CD14-positive monocyte (primary cell): ENCODE results near the gene ST7L. TPM values are rescaled to one million over a fixed set of nuclear protein-coding genes. Genes with fewer than 3 reads are reported as not detected.

Experiments used
- DNase-seq, 3 donors: peaks; one replicate each; pipeline ENCODE4 v3.0.0-alpha.2; 2011 to 2022
- H2AFZ ChIP-seq: 2 replicates; pipeline ENCODE4 v1.6.0; 2012; ENCODE audit warnings: mild to moderate bottlenecking, low read depth, low read length, inconsistent platforms; ENCODE audit not compliant: insufficient read depth, poor library complexity, severe bottlenecking
- H3K27ac ChIP-seq, 2 donors: 1 replicate in 1 of 2; 2 replicates in 1 of 2; pipeline ENCODE4 v1.5.1; 2012 to 2013; ENCODE audit warnings: low read length in 2 of 2, control low read depth in 1 of 2, inconsistent platforms in 1 of 2, low read depth in 1 of 2, mild to moderate bottlenecking in 1 of 2
- H3K27me3 ChIP-seq, 2 donors: one replicate each; pipeline versions ENCODE4 v1.6.0 to v1.6.1; 2011 to 2013; ENCODE audit warnings: low read length in 2 of 2; ENCODE audit not compliant: control insufficient read depth in 2 of 2, insufficient read depth in 2 of 2
- H3K36me3 ChIP-seq, 2 donors: replicated peaks in 1 of 2; 1 replicate in 1 of 2; 2 replicates in 1 of 2; pipeline versions ENCODE4 v1.5.1 to v1.6.1; 2012 to 2013; ENCODE audit warnings: low read length in 2 of 2, control low read depth in 1 of 2, inconsistent platforms in 1 of 2, mild to moderate bottlenecking in 1 of 2; ENCODE audit not compliant: insufficient read depth in 2 of 2, control insufficient read depth in 1 of 2
- H3K4me1 ChIP-seq, 2 donors: 1 replicate in 1 of 2; 2 replicates in 1 of 2; pipeline versions ENCODE4 v1.5.1 to v1.6.1; 2012 to 2013; ENCODE audit warnings: low read length in 2 of 2, control low read depth in 1 of 2, inconsistent platforms in 1 of 2, mild to moderate bottlenecking in 1 of 2, moderate library complexity in 1 of 2; ENCODE audit not compliant: insufficient read depth in 2 of 2, control insufficient read depth in 1 of 2
- H3K4me2 ChIP-seq: replicated peaks from 2 replicates; pipeline ENCODE3; 2012; ENCODE audit warnings: low read length, moderate library complexity, mild to moderate bottlenecking; ENCODE audit not compliant: poor library complexity, severe bottlenecking; ENCODE audit errors: extremely low read depth
- H3K4me3 ChIP-seq, 3 experiments: fragments of 200-600 bp in 1 of 3; sonication (generic) in 1 of 3; replicated peaks in 1 of 3; 1 replicate in 2 of 3; 2 replicates in 1 of 3; pipeline ENCODE4 v1.5.1; 2011 to 2013; ENCODE audit warnings: low read length in 3 of 3, mild to moderate bottlenecking in 3 of 3, control low read depth in 2 of 3, low read depth in 2 of 3, inconsistent platforms in 1 of 3, moderate library complexity in 1 of 3
- H3K79me2 ChIP-seq: 2 replicates; pipeline ENCODE4 v1.6.0; 2012; ENCODE audit warnings: mild to moderate bottlenecking, control low read depth, inconsistent platforms, low read length, moderate library complexity; ENCODE audit not compliant: insufficient read depth
- H3K9ac ChIP-seq: 2 replicates; pipeline ENCODE4 v1.6.0; 2017; ENCODE audit warnings: low read length, mild to moderate bottlenecking; ENCODE audit not compliant: insufficient read depth, poor library complexity, severe bottlenecking
- H3K9me3 ChIP-seq, 2 donors: replicated peaks in 1 of 2; 1 replicate in 1 of 2; 2 replicates in 1 of 2; pipeline versions ENCODE4 v1.5.1 to v1.6.1; 2012 to 2013; ENCODE audit warnings: low read length in 2 of 2, control low read depth in 1 of 2; ENCODE audit not compliant: control insufficient read depth in 1 of 2, insufficient read depth in 1 of 2
- H4K20me1 ChIP-seq: 2 replicates; pipeline ENCODE4 v1.6.0; 2012; ENCODE audit warnings: mild to moderate bottlenecking, low read length, control low read depth, moderate library complexity; ENCODE audit not compliant: insufficient read depth
- H3K27ac Mint-ChIP-seq, 7 donors: one replicate each; pipeline ENCODE4 v1.8.0; 2020; ENCODE audit warnings: mild to moderate bottlenecking in 7 of 7, mixed read lengths in 7 of 7, moderate library complexity in 6 of 7, inconsistent platforms in 2 of 7
- H3K27me3 Mint-ChIP-seq, 3 donors: one replicate each; pipeline ENCODE4 v1.8.0; 2021 to 2022; ENCODE audit warnings: low read depth in 3 of 3, mild to moderate bottlenecking in 3 of 3, mixed read lengths in 3 of 3, moderate library complexity in 3 of 3, inconsistent platforms in 1 of 3
- H3K36me3 Mint-ChIP-seq, 2 donors: one replicate each; pipeline ENCODE4 v1.8.0; 2020; ENCODE audit warnings: mixed read lengths in 2 of 2, inconsistent platforms in 1 of 2, mild to moderate bottlenecking in 1 of 2
- H3K4me1 Mint-ChIP-seq: one replicate; pipeline ENCODE4 v1.8.0; 2020; ENCODE audit warnings: mild to moderate bottlenecking, mixed read lengths
- H3K4me3 Mint-ChIP-seq, 2 donors: one replicate each; pipeline ENCODE4 v1.8.0; 2020; ENCODE audit warnings: mild to moderate bottlenecking in 2 of 2, mixed read lengths in 2 of 2, moderate library complexity in 1 of 2
- H3K9me3 Mint-ChIP-seq, 7 donors: one replicate each; pipeline ENCODE4 v1.8.0; 2020 to 2022; ENCODE audit warnings: mixed read lengths in 7 of 7, mild to moderate bottlenecking in 6 of 7, moderate library complexity in 6 of 7, inconsistent platforms in 2 of 7
- CTCF ChIP-seq: fragments of 200-600 bp; IDR thresholded peaks from one replicate; pipeline ENCODE4 v1.8.0; 2022; ENCODE audit warnings: antibody characterized with exemption, mild to moderate bottlenecking
- WGBS: methylation state at CpG from one replicate; pipeline ENCODE4 v1.1.5; 2013; ENCODE audit warnings: missing lambda C conversion rate; ENCODE audit not compliant: insufficient coverage; 5-methylcytosine and 5-hydroxymethylcytosine counted together
- intact Hi-C, 2 donors: fragments of 100-400 bp; cut with micrococcal nuclease; formaldehyde crosslinking; loops; one replicate each; pipeline versions ENCODE4 v1.15.0 to v1.15.1; 2023
- polyA plus RNA-seq, 3 donors: library from polyadenylated mRNA; depleted of rRNA in 1 of 3; unstranded in 2 of 3; stranded (reverse) in 1 of 3; fragments of 300-500 nt in 2 of 3; fragments of >200 nt in 1 of 3; fragmentation: Illumina TruSeq in 2 of 3; gene quantifications; 1 replicate in 2 of 3; 2 replicates in 1 of 3; pipeline ENCODE4 v1.2.3, GENCODE V29; 2012 to 2021

Gene ST7L
- polyA plus RNA-seq, 3 donors: 5.4 to 10.0 (median 6.1) TPM

- H3K27me3 ChIP-seq: no peaks in the 10 kb centered on the region
- Mint-ChIP-seq H3K27ac (peak overlapping the region; percentile 99 to 100 (median 100)), H3K4me3 (peak overlapping the region; percentile 99), H3K27me3 (no peaks in the 10 kb centered on the region), H3K9me3 (peaks cover 0 to 2% (median 0%) of the 10 kb centered on the region in 7 donors), H3K36me3 (peaks cover 6 to 15% of the 10 kb centered on the region in 2 donors), H3K4me1 (peaks cover 37% of the 10 kb centered on the region)
- no peaks in the 10 kb centered on the region for H3K9me3 ChIP-seq
- 0% methylated on average over 9 of the region's 12 CpGs for WGBS
- H3K27ac ChIP-seq: peak overlapping the region; percentile 99 to 100
- H3K36me3 ChIP-seq: peaks cover 6 to 20% of the 10 kb centered on the region in 2 donors
- H3K4me3 ChIP-seq: peak overlapping the region; percentile 80 to 96 (median 95)
- intact Hi-C loops: loop anchor here (5.0 to 10.0 kb wide), 2 partner anchors 153 to 226 kb away; no protein-coding TSS in a partner anchor
- peak overlapping the region; percentile 81 for H2AFZ ChIP-seq
- TF ChIP-seq CTCF: no peak
- peaks cover 14% of the 10 kb centered on the region for H4K20me1 ChIP-seq
- H3K4me1 ChIP-seq: peaks cover 30 to 42% of the 10 kb centered on the region in 2 donors
- H3K79me2 ChIP-seq: peaks cover 92% of the 10 kb centered on the region
- peak in 2 of 3 donors; percentile 36 to 58 for DNase-seq
- peak overlapping the region; percentile 89 for H3K4me2 ChIP-seq
- H3K9ac ChIP-seq: peak overlapping the region; percentile 98
These were observed 724 bp downstream of the ST7L start for GRCh38 chr1:112618114-112618720.

DNA sequence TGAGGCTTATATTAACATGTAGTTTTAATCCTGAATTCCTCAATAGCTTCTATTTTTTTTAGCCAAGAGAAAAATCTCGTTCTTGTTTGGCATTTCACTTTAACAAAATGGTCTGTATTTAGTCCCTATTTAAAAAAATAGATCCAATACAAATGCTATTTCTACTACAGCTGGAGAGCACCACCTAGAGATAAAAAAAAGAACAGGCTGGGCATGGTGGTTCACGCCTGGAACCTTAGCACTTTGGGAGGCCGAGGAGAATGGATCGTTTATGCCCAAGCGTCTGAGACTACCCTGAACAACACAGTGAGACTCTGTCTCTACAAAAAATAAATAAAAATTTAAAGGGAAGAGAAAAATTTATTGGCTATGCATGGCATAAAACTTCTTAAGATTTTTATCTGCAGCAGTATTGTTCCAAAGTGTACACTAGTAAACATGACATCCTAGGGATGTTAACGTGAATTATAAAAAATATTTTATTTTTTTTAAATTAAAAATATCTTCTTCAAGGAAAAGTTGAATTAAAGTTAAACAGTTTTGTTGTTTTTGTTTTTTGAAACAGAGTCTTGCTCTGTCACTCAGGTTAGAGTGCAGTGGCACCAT, 4.4 kb downstream of the ST7L start:
- H3K4me1 Mint-ChIP-seq: peaks cover 11% of the 10 kb centered on the region
- H3K27me3 Mint-ChIP-seq: no peaks in the 10 kb centered on the region
- Histone ChIP-seq H3K4me3 (no peak overlapping the region), H3K9me3 (no peaks in the 10 kb centered on the region), H4K20me1 (no peaks in the 10 kb centered on the region), H2AFZ (no peak overlapping the region), H3K9ac (no peak overlapping the region), H3K36me3 (peaks cover 24 to 57% of the 10 kb centered on the region in 2 donors), H3K27me3 (no peaks in the 10 kb centered on the region), H3K79me2 (peaks cover 65% of the 10 kb centered on the region), H3K4me2 (no peak overlapping the region), H3K27ac (no peak overlapping the region), H3K4me1 (peaks cover 6 to 12% of the 10 kb centered on the region in 2 donors)
- peak; percentile 63 for TF ChIP-seq CTCF
- no peak overlapping the region for H3K27ac Mint-ChIP-seq
- intact Hi-C loops: loop anchor here (5.0 to 10.0 kb wide), 2 partner anchors 150 to 222 kb away; no protein-coding TSS in a partner anchor
- peaks cover 36 to 37% of the 10 kb centered on the region in 2 donors for H3K36me3 Mint-ChIP-seq
- peak in 2 of 3 donors; percentile 14 to 16 for DNase-seq
- H3K9me3 Mint-ChIP-seq: no peaks in the 10 kb centered on the region
- 40% methylated on average over 1 of the region's 6 CpGs for WGBS
- no peak overlapping the region for H3K4me3 Mint-ChIP-seq
